HepG2 (cell line): ENCODE data around the gene SPATA32. TPM values are rescaled to one million over a fixed set of nuclear protein-coding genes. Genes with fewer than 3 reads are reported as not detected.

Experiments used
- CHD4 ChIP-seq: fragments of 200-600 bp; sonication (generic); IDR thresholded peaks from 2 replicates; pipeline ENCODE4 v1.7.0; 2017; ENCODE audit warnings: mild to moderate bottlenecking, low read length, borderline replicate concordance
- HES4 ChIP-seq: sonication (generic); formaldehyde crosslinking; IDR thresholded peaks from 2 replicates; pipeline ENCODE4 v1.9.0; 2021; ENCODE audit warnings: mild to moderate bottlenecking, missing genetic modification reagents, borderline replicate concordance
- IRF2 ChIP-seq: IDR thresholded peaks from 2 replicates; pipeline ENCODE4 v1.6.1; 2018; ENCODE audit warnings: missing genetic modification reagents, missing compliant biosample characterization
- JARID2 ChIP-seq: sonication (generic); formaldehyde crosslinking; IDR thresholded peaks from 2 replicates; pipeline ENCODE4 v1.8.1; 2023; ENCODE audit warnings: missing genetic modification reagents, inconsistent platforms; ENCODE audit not compliant: insufficient replicate concordance
- KAT8 ChIP-seq: IDR thresholded peaks from 2 replicates; pipeline ENCODE4 v1.6.1; 2016; ENCODE audit warnings: missing genetic modification reagents, missing compliant biosample characterization
- RAD51 ChIP-seq: fragments of 450-650 bp; IDR thresholded peaks from 2 replicates; pipeline ENCODE4 v1.6.1; 2016; ENCODE audit warnings: borderline replicate concordance
- SMYD3 ChIP-seq: sonication (generic); formaldehyde crosslinking; IDR thresholded peaks from 2 replicates; pipeline ENCODE4 v1.8.1; 2023; ENCODE audit warnings: mild to moderate bottlenecking, missing genetic modification reagents
- STAG1 ChIP-seq: sonication (generic); formaldehyde crosslinking; IDR thresholded peaks from 2 replicates; pipeline ENCODE4 v1.4.0; 2020; ENCODE audit warnings: missing genetic modification reagents
- TBL1XR1 ChIP-seq: fragments of 150-350 bp; IDR thresholded peaks from 2 replicates; pipeline ENCODE4 v1.6.1; 2014; ENCODE audit warnings: borderline replicate concordance, low read length; ENCODE audit not compliant: partially characterized antibody
- TOE1 ChIP-seq: sonication (generic); formaldehyde crosslinking; IDR thresholded peaks from 2 replicates; pipeline ENCODE4 v1.4.0; 2020; ENCODE audit warnings: mild to moderate bottlenecking, missing genetic modification reagents
- ZNF12 ChIP-seq: sonication (generic); formaldehyde crosslinking; IDR thresholded peaks from 2 replicates; pipeline ENCODE4 v1.5.0; 2020; ENCODE audit warnings: missing genetic modification reagents
- ZNF780A ChIP-seq: sonication (generic); formaldehyde crosslinking; IDR thresholded peaks from 2 replicates; pipeline ENCODE4 v1.8.0; 2022; ENCODE audit warnings: mild to moderate bottlenecking, missing genetic modification reagents, moderate library complexity
- ZSCAN20 ChIP-seq: sonication (generic); formaldehyde crosslinking; IDR thresholded peaks from 2 replicates; pipeline ENCODE4 v1.4.0; 2020; ENCODE audit warnings: missing genetic modification reagents, mild to moderate bottlenecking, borderline replicate concordance
- polyA plus RNA-seq, 8 experiments: library from polyadenylated mRNA; depleted of rRNA in 3 of 8; stranded (reverse) in 7 of 8; unstranded in 1 of 8; fragments of >200 nt; fragmentation: Illumina TruSeq in 4 of 8; extraction: Trizol in 4 of 8; gene quantifications; 2 replicates each; pipeline versions ENCODE4 v1.2.1 to v1.2.3, GENCODE V29; 2011 to 2016; ENCODE audit warnings: low read depth in 4 of 8, missing spikeins in 1 of 8, mixed read lengths in 1 of 8; ENCODE audit not compliant: insufficient read depth in 1 of 8
- total RNA-seq, 5 experiments: library from RNA; depleted of rRNA; stranded (reverse); fragments of >200 nt; fragmentation: Illumina TruSeq; extraction: Trizol; gene quantifications; 2 replicates each; pipeline ENCODE4 v1.2.3, GENCODE V29; 2016; ENCODE audit warnings: low read depth in 1 of 5
- TF ChIP-seq, protein P1 (sequence below): sonication (generic); formaldehyde crosslinking; IDR thresholded peaks from 2 replicates; pipeline ENCODE4 v1.9.0; 2021; ENCODE audit warnings: missing genetic modification reagents, borderline replicate concordance
- TF ChIP-seq, protein P2 (sequence below): IDR thresholded peaks from 2 replicates; pipeline ENCODE4 v1.6.1; 2016; ENCODE audit warnings: low read depth, missing genetic modification reagents, missing compliant biosample characterization
- TF ChIP-seq, protein P3 (sequence below): sonication (generic); formaldehyde crosslinking; conservative IDR thresholded peaks from 2 replicates; pipeline ENCODE4 v1.8.0; 2022; ENCODE audit warnings: missing genetic modification reagents
- TF ChIP-seq, protein P4 (sequence below): sonication (generic); formaldehyde crosslinking; IDR thresholded peaks from 2 replicates; pipeline ENCODE4 v1.9.0; 2021; ENCODE audit warnings: missing genetic modification reagents, borderline replicate concordance

Gene SPATA32
- total and polyA plus RNA-seq, 2 of the 13 experiments (the other 11 are each of a cell fraction or from before 2014, with no cell fraction given), result not detected

DNA sequence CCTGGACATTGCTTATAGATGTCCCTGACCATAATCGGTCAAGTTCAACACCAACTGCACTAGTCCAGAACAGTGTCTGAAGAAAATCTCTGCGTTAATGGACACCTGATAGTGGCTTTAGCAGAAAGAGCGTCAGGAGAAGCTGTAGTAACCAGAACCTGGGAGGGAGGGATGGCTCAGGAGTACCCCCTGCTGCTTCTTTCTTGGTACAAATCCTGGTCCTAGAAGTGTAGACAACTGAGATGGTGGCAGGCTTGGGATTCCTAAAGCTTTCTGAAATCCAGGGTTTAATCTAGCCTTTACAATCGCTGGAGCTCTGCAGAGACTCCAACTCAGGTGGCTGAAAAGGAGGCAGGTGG, 49.5 kb upstream of the SPATA32 start (continued):
- TF ChIP-seq, protein P1, sequence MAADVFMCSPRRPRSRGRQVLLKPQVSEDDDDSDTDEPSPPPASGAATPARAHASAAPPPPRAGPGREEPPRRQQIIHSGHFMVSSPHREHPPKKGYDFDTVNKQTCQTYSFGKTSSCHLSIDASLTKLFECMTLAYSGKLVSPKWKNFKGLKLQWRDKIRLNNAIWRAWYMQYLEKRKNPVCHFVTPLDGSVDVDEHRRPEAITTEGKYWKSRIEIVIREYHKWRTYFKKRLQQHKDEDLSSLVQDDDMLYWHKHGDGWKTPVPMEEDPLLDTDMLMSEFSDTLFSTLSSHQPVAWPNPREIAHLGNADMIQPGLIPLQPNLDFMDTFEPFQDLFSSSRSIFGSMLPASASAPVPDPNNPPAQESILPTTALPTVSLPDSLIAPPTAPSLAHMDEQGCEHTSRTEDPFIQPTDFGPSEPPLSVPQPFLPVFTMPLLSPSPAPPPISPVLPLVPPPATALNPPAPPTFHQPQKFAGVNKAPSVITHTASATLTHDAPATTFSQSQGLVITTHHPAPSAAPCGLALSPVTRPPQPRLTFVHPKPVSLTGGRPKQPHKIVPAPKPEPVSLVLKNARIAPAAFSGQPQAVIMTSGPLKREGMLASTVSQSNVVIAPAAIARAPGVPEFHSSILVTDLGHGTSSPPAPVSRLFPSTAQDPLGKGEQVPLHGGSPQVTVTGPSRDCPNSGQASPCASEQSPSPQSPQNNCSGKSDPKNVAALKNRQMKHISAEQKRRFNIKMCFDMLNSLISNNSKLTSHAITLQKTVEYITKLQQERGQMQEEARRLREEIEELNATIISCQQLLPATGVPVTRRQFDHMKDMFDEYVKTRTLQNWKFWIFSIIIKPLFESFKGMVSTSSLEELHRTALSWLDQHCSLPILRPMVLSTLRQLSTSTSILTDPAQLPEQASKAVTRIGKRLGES (CRISPR knock-in tag), result no peak
- TF ChIP-seq CHD4 (no peak), ZNF12 (CRISPR knock-in tag) (no peak), IRF2 (CRISPR knock-in tag) (no peak), ZSCAN20 (CRISPR knock-in tag) (no peak), HES4 (no peak), KAT8 (no peak), SMYD3 (CRISPR knock-in tag) (no peak), ZNF780A (CRISPR knock-in tag) (no peak), TBL1XR1 (no peak), JARID2 (no peak), STAG1 (peak; percentile 29), TOE1 (CRISPR knock-in tag) (no peak), RAD51 (no peak)
- TF ChIP-seq, protein P2, sequence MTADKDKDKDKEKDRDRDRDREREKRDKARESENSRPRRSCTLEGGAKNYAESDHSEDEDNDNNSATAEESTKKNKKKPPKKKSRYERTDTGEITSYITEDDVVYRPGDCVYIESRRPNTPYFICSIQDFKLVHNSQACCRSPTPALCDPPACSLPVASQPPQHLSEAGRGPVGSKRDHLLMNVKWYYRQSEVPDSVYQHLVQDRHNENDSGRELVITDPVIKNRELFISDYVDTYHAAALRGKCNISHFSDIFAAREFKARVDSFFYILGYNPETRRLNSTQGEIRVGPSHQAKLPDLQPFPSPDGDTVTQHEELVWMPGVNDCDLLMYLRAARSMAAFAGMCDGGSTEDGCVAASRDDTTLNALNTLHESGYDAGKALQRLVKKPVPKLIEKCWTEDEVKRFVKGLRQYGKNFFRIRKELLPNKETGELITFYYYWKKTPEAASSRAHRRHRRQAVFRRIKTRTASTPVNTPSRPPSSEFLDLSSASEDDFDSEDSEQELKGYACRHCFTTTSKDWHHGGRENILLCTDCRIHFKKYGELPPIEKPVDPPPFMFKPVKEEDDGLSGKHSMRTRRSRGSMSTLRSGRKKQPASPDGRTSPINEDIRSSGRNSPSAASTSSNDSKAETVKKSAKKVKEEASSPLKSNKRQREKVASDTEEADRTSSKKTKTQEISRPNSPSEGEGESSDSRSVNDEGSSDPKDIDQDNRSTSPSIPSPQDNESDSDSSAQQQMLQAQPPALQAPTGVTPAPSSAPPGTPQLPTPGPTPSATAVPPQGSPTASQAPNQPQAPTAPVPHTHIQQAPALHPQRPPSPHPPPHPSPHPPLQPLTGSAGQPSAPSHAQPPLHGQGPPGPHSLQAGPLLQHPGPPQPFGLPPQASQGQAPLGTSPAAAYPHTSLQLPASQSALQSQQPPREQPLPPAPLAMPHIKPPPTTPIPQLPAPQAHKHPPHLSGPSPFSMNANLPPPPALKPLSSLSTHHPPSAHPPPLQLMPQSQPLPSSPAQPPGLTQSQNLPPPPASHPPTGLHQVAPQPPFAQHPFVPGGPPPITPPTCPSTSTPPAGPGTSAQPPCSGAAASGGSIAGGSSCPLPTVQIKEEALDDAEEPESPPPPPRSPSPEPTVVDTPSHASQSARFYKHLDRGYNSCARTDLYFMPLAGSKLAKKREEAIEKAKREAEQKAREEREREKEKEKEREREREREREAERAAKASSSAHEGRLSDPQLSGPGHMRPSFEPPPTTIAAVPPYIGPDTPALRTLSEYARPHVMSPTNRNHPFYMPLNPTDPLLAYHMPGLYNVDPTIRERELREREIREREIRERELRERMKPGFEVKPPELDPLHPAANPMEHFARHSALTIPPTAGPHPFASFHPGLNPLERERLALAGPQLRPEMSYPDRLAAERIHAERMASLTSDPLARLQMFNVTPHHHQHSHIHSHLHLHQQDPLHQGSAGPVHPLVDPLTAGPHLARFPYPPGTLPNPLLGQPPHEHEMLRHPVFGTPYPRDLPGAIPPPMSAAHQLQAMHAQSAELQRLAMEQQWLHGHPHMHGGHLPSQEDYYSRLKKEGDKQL (CRISPR knock-in tag), result no peak
- TF ChIP-seq, protein P3, sequence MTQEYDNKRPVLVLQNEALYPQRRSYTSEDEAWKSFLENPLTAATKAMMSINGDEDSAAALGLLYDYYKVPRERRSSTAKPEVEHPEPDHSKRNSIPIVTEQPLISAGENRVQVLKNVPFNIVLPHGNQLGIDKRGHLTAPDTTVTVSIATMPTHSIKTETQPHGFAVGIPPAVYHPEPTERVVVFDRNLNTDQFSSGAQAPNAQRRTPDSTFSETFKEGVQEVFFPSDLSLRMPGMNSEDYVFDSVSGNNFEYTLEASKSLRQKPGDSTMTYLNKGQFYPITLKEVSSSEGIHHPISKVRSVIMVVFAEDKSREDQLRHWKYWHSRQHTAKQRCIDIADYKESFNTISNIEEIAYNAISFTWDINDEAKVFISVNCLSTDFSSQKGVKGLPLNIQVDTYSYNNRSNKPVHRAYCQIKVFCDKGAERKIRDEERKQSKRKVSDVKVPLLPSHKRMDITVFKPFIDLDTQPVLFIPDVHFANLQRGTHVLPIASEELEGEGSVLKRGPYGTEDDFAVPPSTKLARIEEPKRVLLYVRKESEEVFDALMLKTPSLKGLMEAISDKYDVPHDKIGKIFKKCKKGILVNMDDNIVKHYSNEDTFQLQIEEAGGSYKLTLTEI (CRISPR knock-in tag), result no peak
- TF ChIP-seq, protein P4, sequence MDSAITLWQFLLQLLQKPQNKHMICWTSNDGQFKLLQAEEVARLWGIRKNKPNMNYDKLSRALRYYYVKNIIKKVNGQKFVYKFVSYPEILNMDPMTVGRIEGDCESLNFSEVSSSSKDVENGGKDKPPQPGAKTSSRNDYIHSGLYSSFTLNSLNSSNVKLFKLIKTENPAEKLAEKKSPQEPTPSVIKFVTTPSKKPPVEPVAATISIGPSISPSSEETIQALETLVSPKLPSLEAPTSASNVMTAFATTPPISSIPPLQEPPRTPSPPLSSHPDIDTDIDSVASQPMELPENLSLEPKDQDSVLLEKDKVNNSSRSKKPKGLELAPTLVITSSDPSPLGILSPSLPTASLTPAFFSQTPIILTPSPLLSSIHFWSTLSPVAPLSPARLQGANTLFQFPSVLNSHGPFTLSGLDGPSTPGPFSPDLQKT (CRISPR knock-in tag), result no peak
